ENCODE results near the gene SLC37A2.
A peak's percentile ranks its signal among the peaks of the same experiment; 100 is the strongest.
"Not testable (repeated sequence)": the region's sequence is repeated elsewhere in the genome, so short reads cannot be mapped to it uniquely, and the experiment has no call there.

Gene SLC37A2

DNA sequence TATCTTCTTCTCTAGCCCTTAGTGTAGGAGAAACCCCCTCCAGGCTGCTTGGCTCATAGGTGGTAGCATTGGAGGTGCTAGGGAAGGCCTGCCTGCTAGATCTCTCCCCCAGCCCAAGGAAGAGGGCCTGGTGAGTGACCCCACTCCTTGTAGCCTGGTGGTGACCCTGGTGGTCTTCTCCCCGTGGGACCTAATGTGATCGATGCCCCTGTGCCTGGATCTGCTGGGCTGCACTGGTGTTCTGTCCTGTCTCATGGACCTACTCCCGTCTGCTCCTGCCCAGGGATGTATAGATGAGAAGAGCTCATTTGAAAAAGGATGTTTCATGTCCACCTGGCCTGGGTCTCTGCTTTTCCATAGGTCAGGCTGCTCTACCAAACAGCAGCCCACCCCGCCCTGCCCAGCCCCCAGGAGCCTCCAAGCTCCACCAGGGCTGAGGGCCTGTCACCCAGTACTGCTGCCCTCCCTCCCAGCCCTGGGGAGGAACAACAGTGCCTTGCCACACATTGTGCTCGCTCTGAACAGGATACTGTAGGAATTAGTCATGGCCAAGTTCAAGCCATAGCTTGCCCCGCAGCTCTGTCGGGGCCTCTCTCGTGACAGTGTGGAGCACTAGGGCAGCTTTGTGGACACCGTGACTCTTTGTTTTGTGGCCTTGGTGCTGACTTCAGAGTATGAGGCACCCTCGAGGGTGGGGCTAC, 19.7 kb downstream of the SLC37A2 start:
- H3K27me3 Mint-ChIP-seq, result no peaks in the 10 kb centered on the region
- H3K4me3 Mint-ChIP-seq, result no peak overlapping the region
- intact Hi-C loops (cut with micrococcal nuclease), result no loop called here
- H3K36me3 Mint-ChIP-seq (ENCODE audit: low read depth), result peaks cover 100% of the 10 kb centered on the region
- H3K4me1 Mint-ChIP-seq (ENCODE audit: low read depth), result peaks cover 24% of the 10 kb centered on the region
- no peaks in the 10 kb centered on the region for H3K9me3 Mint-ChIP-seq
- H3K27ac Mint-ChIP-seq, result peak overlapping the region; percentile 1

DNA sequence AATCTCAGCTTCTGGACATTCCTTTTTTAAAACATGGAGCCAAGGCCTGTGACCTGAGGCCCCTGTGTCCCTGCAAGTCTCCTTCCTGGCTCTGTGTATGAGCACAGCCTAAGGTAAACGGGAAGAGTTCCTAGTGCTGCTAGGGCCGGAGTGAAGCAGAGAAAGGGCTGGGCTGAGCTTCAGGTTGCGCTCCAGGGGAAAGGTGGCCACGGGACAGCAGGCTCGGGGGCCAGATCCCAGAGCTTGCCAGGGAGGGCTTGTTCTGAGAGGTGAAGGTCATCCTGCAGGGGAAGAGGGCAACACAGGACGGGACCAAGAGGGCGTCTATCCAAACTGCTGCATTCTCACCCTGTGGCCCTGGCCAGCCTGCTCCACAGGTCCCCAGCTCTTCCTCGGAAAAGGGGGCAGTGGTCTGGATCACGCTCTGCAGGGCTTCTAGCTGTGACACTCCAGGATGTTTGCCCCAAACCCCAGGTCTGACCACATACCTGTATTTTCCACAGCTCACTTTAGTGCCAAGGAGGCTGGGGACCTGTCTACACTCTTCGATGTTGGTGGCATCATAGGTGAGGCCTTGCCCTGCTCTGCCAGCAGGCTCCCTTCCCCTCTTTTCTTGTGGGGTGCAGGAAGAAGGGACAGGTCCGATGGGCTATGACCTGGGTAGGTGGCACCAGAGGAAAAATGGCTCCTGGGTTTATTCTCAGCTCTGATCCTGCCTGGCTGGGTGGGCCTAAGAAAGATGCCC, 20.4 kb downstream of the SLC37A2 start:
- Mint-ChIP-seq H3K27ac (no peak overlapping the region), H3K4me3 (no peak overlapping the region), H3K4me1 (ENCODE audit: low read depth) (peaks cover 17% of the 10 kb centered on the region), H3K36me3 (ENCODE audit: low read depth) (peaks cover 100% of the 10 kb centered on the region), H3K27me3 (no peaks in the 10 kb centered on the region), H3K9me3 (no peaks in the 10 kb centered on the region)
- intact Hi-C loops (cut with micrococcal nuclease), result no loop called here

DNA sequence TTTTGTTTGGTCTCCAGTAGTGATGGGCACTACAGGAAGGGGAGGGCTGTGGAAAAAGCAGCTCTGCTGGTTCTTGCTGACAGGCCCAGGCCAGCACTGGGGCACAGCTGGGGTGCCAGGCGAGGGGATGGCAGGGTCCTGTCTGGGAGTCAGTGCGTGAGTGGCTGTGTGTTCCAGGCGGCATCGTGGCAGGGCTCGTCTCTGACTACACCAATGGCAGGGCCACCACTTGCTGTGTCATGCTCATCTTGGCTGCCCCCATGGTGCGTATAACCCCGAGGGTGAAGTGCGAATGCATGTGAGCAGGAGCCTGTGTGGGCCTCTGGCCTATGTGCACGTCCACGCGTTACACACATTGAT, 20.9 kb downstream of the SLC37A2 start:
- intact Hi-C loops (cut with micrococcal nuclease), result no loop called here
- H3K27me3 Mint-ChIP-seq, result no peaks in the 10 kb centered on the region
- H3K36me3 Mint-ChIP-seq (ENCODE audit: low read depth), result peaks cover 100% of the 10 kb centered on the region
- peaks cover 11% of the 10 kb centered on the region for H3K4me1 Mint-ChIP-seq (ENCODE audit: low read depth)
- H3K27ac Mint-ChIP-seq, result no peak overlapping the region
- no peak overlapping the region for H3K4me3 Mint-ChIP-seq
- H3K9me3 Mint-ChIP-seq, result no peaks in the 10 kb centered on the region

DNA sequence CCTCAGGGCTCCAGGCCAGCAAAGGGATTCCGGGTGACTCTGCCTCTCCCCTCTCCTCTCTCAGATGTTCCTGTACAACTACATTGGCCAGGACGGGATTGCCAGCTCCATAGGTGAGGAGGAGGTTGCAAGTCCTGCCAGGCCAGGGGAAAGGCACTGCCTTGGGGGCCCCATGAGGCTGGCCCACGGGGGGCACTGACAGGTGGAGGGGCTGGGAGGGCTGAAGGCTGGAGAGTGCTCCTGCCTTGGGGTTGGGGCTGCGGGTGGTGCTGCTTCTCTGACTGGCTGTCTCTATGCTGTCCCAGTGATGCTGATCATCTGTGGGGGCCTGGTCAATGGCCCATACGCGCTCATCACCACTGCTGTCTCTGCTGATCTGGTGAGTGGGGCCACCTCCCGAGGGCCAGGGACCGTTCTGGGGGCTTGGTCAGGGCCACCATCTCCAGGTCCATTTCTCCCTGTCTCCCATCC, 21.7 kb downstream of the SLC37A2 start:
- no peak overlapping the region for H3K4me3 Mint-ChIP-seq
- H3K27me3 Mint-ChIP-seq, result no peaks in the 10 kb centered on the region
- peaks cover 100% of the 10 kb centered on the region for H3K36me3 Mint-ChIP-seq (ENCODE audit: low read depth)
- H3K9me3 Mint-ChIP-seq, result no peaks in the 10 kb centered on the region
- intact Hi-C loops (cut with micrococcal nuclease), result no loop called here
- H3K4me1 Mint-ChIP-seq (ENCODE audit: low read depth), result peaks cover 3% of the 10 kb centered on the region
- no peak overlapping the region for H3K27ac Mint-ChIP-seq

DNA sequence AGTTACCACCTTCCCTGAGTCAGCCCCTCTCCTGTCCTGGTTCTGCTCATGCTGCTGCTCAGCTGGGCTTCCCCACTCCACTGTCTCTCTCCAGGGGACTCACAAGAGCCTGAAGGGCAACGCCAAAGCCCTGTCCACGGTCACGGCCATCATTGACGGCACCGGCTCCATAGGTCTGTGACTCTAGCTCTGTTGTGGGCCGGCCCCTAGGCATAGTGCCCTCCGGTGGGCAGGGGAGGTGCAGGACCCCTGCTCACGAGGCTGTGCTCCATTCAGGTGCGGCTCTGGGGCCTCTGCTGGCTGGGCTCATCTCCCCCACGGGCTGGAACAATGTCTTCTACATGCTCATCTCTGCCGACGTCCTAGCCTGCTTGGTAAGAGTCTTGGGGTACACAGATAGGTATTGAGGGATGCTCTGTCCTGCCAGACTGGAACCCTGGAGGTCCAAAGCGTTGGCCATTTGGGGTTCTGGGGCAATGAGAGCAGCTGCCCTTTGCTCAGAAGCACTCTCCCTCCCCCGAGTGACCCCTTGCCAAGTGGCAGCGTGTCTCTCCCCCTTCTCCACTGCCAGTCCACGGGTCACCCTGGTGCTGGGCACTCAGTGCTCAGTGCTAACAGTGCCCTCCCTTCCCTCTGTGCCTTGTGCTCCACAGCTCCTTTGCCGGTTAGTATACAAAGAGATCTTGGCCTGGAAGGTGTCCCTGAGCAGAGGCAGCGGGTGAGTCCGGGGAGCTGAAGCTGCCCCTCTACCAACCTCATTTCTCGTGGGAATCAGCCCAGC, 22.4 kb downstream of the SLC37A2 start:
- H3K36me3 Mint-ChIP-seq (ENCODE audit: low read depth), result peaks cover 100% of the 10 kb centered on the region
- no peak overlapping the region for H3K4me3 Mint-ChIP-seq
- intact Hi-C loops (cut with micrococcal nuclease), result no loop called here
- peak overlapping the region; percentile 33 for H3K27ac Mint-ChIP-seq
- H3K9me3 Mint-ChIP-seq, result no peaks in the 10 kb centered on the region
- H3K4me1 Mint-ChIP-seq (ENCODE audit: low read depth), result peaks cover 3% of the 10 kb centered on the region
- H3K27me3 Mint-ChIP-seq, result no peaks in the 10 kb centered on the region

DNA sequence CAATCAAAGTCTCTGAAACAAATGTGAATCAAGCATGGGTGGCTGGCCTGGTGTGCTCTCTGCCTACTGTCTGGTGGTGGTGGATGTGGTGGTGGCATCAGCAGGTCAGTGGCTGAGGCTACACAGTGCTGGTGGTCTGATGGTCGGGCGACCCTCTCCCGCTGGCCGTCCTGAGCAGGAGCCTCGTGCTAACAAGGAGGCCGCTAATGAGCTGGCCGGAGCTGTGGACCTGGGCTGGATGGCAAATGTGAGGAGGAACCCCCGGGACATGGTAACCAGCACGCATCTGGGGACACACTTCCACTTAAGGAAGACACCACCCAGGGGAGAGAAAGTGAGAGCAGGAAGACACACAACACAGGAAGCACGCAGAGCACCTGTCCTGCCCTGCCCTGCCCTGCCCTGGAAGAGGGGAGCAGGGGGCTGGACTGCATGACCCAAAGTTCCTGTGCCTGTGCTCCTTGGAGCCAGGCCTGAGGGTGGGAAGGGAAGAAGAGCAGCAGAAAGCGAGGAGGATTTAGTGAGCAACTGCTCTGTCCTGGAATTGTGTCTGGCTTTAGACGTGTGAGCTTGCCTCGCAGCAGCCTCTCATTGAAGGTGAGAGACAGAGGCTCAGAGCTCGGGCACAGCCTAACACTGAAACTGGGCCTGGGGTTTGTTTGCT, 23.7 kb downstream of the SLC37A2 start:
- Mint-ChIP-seq H3K36me3 (ENCODE audit: low read depth) (peaks cover 98% of the 10 kb centered on the region), H3K9me3 (no peaks in the 10 kb centered on the region), H3K4me1 (ENCODE audit: low read depth) (peaks cover 16% of the 10 kb centered on the region), H3K4me3 (no peak overlapping the region), H3K27ac (peak overlapping the region; percentile 33), H3K27me3 (no peaks in the 10 kb centered on the region)
- intact Hi-C loops (cut with micrococcal nuclease), result no loop called here

DNA sequence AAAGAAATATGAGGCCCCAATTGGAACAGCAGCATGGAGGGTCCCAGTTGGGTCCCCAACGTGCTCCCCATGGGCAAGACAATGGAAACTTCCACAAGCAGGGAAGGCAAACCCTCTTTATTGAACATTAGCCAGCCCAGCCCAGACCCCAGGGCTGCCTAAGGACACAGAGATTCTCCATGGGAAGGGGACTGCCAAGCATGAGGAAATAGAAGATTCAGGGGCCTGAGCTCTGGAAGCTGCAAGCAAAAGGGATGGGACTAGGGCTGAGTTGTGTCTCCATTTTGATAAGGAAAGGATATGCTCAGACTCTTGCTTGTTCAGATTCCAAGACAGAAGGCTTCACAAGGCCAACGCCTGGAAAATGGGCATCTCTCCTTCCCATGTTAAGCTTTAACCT, 25.0 kb downstream of the SLC37A2 start:
- Mint-ChIP-seq H3K9me3 (no peaks in the 10 kb centered on the region), H3K4me1 (ENCODE audit: low read depth) (peaks cover 27% of the 10 kb centered on the region), H3K27me3 (no peaks in the 10 kb centered on the region), H3K36me3 (ENCODE audit: low read depth) (peaks cover 95% of the 10 kb centered on the region), H3K4me3 (no peak overlapping the region), H3K27ac (no peak overlapping the region)
- intact Hi-C loops (cut with micrococcal nuclease), result no loop called here

DNA sequence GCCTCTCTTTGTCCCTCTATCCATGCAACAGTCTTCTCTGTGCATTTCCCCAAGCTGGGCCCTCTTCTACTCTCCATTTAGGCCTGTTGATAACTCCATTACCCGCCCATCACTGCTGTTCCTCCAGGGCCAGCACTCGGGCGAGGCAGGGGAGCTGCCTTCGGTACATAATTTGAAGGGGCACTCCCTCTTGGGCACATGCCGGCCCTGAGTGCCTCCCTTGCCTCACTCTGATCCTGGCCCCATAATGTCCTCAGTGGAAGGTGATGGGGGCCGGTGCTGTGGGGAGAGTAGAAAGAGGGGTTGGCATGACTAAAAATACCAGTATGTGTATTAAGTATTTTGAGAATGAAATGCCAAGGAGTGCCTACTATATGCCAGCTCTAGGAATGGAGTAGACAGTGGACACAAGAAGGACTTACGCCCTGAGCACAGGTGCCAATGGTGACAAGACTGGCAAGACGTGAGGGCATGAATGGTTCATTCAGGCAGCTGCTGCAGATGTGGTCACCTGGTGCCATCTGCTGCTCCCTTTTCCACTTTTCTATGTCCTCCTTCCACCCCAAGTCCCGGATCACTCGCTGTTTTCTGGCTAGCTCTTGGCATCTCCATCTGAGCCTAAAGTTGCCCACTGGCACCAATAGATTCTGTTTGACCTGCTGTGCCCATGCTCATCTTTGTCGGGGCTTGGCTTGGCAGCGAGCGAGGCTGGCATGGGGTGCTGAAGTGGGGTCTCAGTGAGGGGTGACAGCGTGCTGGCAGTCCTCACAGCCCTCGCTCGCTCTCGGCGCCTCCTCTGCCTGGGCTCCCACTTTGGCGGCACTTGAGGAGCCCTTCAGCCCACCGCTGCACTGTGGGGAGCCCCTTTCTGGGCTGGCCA, 25.7 kb downstream of the SLC37A2 start:
- peaks cover 27% of the 10 kb centered on the region for H3K4me1 Mint-ChIP-seq (ENCODE audit: low read depth)
- no peak overlapping the region for H3K4me3 Mint-ChIP-seq
- no peaks in the 10 kb centered on the region for H3K9me3 Mint-ChIP-seq
- peaks cover 88% of the 10 kb centered on the region for H3K36me3 Mint-ChIP-seq (ENCODE audit: low read depth)
- no peaks in the 10 kb centered on the region for H3K27me3 Mint-ChIP-seq
- intact Hi-C loops (cut with micrococcal nuclease), result no loop called here
- H3K27ac Mint-ChIP-seq, result no peak overlapping the region

DNA sequence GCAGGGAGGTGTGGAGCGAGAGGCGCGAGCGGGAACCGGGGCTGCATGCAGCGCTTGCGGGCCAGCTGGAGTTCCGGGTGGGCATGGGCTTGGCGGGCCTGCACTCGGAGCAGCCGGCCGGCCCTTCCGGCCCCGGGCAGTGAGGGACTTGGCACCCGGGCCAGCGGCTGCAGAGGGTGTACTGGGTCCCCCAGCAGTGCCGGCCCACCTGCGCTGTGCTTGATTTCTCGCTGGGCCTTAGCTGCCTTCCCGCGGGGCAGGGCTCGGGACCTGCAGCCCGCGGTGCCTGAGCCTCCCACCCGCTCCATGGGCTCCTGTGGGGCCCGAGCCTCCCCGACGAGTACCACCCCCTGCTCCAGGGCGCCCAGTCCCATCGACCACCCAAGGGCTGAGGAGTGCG, 26.4 kb downstream of the SLC37A2 start:
- H3K27me3 Mint-ChIP-seq; intact Hi-C loops (cut with micrococcal nuclease): not testable (repeated sequence)

DNA sequence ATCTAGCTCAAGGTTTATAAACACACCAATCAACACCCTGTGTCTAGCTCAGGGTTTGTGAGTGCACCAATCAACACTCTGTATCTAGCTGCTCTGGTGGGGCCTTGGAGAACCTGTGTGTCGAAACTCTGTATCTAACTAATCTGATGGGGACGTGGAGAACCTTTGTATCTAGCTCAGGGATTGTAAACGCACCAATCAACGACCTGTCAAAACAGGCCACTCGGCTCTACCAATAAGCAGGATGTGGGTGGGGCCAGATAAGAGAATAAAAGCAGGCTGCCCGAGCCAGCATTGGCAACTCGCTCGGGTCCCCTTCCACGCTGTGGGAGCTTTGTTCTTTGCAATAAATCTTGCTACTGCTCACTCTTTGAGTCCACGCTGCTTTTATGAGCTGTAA, 27.0 kb downstream of the SLC37A2 start:
- H3K36me3 Mint-ChIP-seq (ENCODE audit: low read depth), result peaks cover 79% of the 10 kb centered on the region
- not testable (repeated sequence) for H3K4me3 Mint-ChIP-seq, H3K27me3 Mint-ChIP-seq

More for the DNA sequence above, 26.4 kb downstream of the SLC37A2 start:
- not testable (repeated sequence) for H3K9me3 Mint-ChIP-seq, H3K4me3 Mint-ChIP-seq, H3K27ac Mint-ChIP-seq
- Mint-ChIP-seq H3K36me3 (ENCODE audit: low read depth) (peaks cover 81% of the 10 kb centered on the region), H3K4me1 (ENCODE audit: low read depth) (peaks cover 27% of the 10 kb centered on the region)

DNA sequence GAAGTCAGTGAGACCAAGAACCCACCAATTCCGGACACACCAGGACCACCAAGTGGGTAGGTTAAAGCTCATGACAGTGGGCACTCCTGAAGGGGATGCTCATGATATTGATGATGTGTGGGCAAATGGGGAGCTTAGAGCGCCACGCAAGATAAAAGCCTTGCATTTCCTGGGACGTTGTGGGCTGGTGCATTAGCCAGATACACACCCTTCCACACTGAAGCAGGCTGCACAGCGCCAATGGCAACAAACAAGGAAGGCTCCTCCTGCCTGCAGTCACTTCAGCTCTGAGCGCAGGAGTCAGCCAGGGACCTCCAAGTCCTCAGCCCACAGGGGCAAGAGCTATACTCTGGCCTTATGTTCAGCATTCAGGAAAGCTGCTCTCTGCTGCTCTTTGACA, 27.7 kb downstream of the SLC37A2 start:
- Mint-ChIP-seq H3K4me3 (no peak overlapping the region), H3K36me3 (ENCODE audit: low read depth) (peaks cover 76% of the 10 kb centered on the region), H3K27me3 (no peaks in the 10 kb centered on the region), H3K27ac (peak overlapping the region; percentile 33), H3K4me1 (ENCODE audit: low read depth) (peaks cover 27% of the 10 kb centered on the region), H3K9me3 (no peaks in the 10 kb centered on the region)
- intact Hi-C loops (cut with micrococcal nuclease), result loop anchor here (2.0 kb wide), 1 partner anchor 50 kb away; no protein-coding TSS in a partner anchor

More for the DNA sequence above, 27.0 kb downstream of the SLC37A2 start:
- intact Hi-C loops (cut with micrococcal nuclease), result loop anchor here (2.0 kb wide), 1 partner anchor 51 kb away; no protein-coding TSS in a partner anchor
- peaks cover 27% of the 10 kb centered on the region for H3K4me1 Mint-ChIP-seq (ENCODE audit: low read depth)
- not testable (repeated sequence) for H3K9me3 Mint-ChIP-seq
- peak overlapping the region; percentile 33 for H3K27ac Mint-ChIP-seq

DNA sequence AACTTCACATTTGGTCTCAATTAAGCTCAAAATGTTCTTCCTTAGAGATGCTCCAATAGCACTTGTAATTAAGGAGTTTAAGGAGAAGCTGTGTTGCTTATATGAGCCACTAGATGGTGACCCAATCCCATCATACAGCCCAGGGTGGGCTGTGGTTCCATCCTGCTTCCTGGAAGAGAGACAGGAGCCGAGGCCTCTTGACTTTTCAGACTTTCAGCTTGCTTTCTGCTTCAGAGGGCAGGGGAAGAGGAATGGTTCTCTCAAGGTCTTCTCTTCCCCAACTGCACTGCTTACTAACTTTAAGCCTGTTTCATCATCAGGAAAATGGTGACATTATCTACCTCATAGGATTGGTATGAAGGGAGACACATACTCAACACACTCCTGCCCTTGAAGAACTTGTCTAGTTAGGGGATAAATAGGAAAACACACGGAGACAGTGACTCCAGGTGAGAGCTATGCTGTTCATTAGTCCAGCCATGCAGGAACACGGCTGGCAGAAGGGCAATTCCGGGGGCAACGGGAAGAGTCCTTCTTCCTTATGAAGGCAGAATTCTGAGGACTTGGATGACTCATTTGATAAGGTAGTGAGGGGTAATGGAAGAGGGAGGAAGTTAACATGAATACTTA, 28.3 kb downstream of the SLC37A2 start:
- Mint-ChIP-seq H3K4me3 (no peak overlapping the region), H3K36me3 (ENCODE audit: low read depth) (peaks cover 76% of the 10 kb centered on the region), H3K9me3 (no peaks in the 10 kb centered on the region), H3K27ac (peak overlapping the region; percentile 56), H3K27me3 (no peaks in the 10 kb centered on the region), H3K4me1 (ENCODE audit: low read depth) (peaks cover 27% of the 10 kb centered on the region)
- intact Hi-C loops (cut with micrococcal nuclease), result loop anchor here (2.0 kb wide), 1 partner anchor 49 kb away; no protein-coding TSS in a partner anchor

Measured in dendritic cell treated with granulocyte-macrophage colony-stimulating factor and Interleukin-4, amounts not matched to agents 40 ng/mL and 50 ng/mL, for 4 days (primary cell).